Choroid plexus epithelial cell (primary cell): Measurements from ENCODE around the gene GNB1.

Experiments
- DNase-seq: peaks from one replicate; pipeline ENCODE4 v3.0.0-alpha.2; 2010; ENCODE audit warnings: low read depth
- H3K4me3 ChIP-seq: 2 replicates; pipeline ENCODE4 v1.5.1; 2011; ENCODE audit warnings: low read depth, mild to moderate bottlenecking, control low read depth, low read length, moderate library complexity
- TF ChIP-seq, protein P1 (sequence below): conservative IDR thresholded peaks from 2 replicates; pipeline ENCODE4 v1.5.1; 2011; ENCODE audit warnings: low read depth, mild to moderate bottlenecking, control low read depth, inconsistent platforms, low read length, moderate library complexity

The GNB1 gene

GRCh38 chr1:1756661-1757421, 134.0 kb downstream of the GNB1 start:
- no peak overlapping the region for H3K4me3 ChIP-seq
- DNase-seq: no peak
- TF ChIP-seq, protein P1, sequence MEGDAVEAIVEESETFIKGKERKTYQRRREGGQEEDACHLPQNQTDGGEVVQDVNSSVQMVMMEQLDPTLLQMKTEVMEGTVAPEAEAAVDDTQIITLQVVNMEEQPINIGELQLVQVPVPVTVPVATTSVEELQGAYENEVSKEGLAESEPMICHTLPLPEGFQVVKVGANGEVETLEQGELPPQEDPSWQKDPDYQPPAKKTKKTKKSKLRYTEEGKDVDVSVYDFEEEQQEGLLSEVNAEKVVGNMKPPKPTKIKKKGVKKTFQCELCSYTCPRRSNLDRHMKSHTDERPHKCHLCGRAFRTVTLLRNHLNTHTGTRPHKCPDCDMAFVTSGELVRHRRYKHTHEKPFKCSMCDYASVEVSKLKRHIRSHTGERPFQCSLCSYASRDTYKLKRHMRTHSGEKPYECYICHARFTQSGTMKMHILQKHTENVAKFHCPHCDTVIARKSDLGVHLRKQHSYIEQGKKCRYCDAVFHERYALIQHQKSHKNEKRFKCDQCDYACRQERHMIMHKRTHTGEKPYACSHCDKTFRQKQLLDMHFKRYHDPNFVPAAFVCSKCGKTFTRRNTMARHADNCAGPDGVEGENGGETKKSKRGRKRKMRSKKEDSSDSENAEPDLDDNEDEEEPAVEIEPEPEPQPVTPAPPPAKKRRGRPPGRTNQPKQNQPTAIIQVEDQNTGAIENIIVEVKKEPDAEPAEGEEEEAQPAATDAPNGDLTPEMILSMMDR: no peak

- TF ChIP-seq, protein P1: no peak
- DNase-seq: no peak
- H3K4me3 ChIP-seq: no peak overlapping the region
Observed at GRCh38 chr1:1755852-1756251, 135.0 kb downstream of the GNB1 start.

GRCh38 chr1:1755426-1755825, 135.5 kb downstream of the GNB1 start:
- no peak for DNase-seq
- no peak overlapping the region for H3K4me3 ChIP-seq
- TF ChIP-seq, protein P1: no peak

DNA sequence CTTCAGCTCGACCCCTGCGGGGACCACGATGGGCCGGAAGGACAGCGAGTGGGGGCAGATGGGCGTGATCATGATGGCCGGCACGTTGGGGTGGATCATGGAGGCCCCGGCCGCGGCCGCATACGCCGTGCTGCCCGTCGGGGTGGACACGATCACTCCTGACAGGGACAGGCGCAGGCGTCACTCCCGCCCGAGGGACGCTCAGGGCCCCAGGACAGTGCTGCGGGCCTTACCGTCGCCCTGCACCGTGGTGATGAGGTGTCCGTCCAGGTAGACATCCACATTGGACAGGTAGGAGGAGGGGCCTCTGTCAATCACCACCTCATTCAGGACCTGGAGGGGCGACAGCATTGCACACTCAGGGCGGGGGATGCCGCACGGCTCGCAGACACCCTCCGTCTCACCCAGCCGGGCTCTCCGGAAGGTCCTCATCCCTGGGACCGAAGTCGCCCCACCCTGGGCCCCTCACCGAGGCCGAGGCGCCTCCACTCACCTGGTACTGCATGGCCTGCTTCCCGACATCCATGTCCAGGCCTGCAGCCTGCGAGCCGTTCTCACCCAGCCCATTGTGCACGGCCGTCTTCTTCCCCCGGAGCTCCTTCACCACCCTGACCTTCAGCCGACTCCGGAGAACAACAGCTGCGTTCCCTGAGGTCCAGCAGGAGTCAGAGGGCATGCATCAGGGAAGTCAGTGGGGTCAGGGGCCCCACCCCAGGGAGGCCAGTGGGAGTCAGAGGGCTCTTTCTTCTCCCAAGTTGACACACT, 136.7 kb downstream of the GNB1 start:
- DNase-seq: no peak
- TF ChIP-seq, protein P1: no peak
- no peak overlapping the region for H3K4me3 ChIP-seq

DNA sequence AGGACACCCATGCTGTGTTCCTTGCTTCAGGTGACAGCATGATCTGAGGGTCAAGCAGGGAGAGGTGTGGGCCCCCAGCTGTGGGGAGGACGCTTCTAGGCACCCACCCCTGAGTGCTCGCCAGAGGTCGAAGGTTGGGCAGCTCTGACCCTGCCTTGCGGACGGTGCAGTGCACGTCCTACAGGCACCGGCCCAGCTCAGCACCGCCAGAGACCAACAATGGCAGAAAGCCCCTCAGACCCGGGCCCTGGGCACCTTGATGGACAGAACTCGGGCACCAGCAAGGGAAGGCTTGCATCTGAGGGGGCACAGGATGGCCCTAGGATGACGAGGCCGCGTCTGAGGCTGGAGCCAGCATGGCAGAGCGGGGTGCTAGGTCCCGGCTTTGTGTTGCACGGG, 137.3 kb downstream of the GNB1 start:
- TF ChIP-seq, protein P1: no peak
- H3K4me3 ChIP-seq: no peak overlapping the region
- DNase-seq: no peak

GRCh38 chr1:1752636-1753606, 138.0 kb downstream of the GNB1 start:
- H3K4me3 ChIP-seq: no peak overlapping the region
- DNase-seq: no peak
- TF ChIP-seq, protein P1: no peak
